Central memory CD8-positive, alpha-beta T cell (primary cell): ENCODE results near the gene NUP98.
A peak's percentile ranks its signal among the peaks of the same experiment; 100 is the strongest.
"Not testable (repeated sequence)": the region's sequence is repeated elsewhere in the genome, so short reads cannot be mapped to it uniquely, and the experiment has no call there.

Experiments used
- ATAC-seq: fragments of 150-1000 bp; cut with Tn5 transposase; replicated peaks from 2 replicates; pipeline ENCODE4 v1.10.0; 2022; ENCODE audit warnings: mild to moderate bottlenecking, moderate FRiP score, moderate number of reproducible peaks; ENCODE audit not compliant: poor library complexity, severe bottlenecking; ENCODE audit errors: extremely low read depth
- DNase-seq, 2 donors: peaks; one replicate each; pipeline ENCODE4 v3.0.0; 2021; ENCODE audit warnings: low spot score in 2 of 2
- H3K27ac Mint-ChIP-seq: one replicate; pipeline ENCODE4 v1.8.0; 2022; ENCODE audit warnings: low read depth, mild to moderate bottlenecking, moderate library complexity, mixed read lengths
- H3K27me3 Mint-ChIP-seq: one replicate; pipeline ENCODE4 v1.8.0; 2022; ENCODE audit warnings: mixed read lengths
- H3K36me3 Mint-ChIP-seq: one replicate; pipeline ENCODE4 v1.8.0; 2022; ENCODE audit warnings: mild to moderate bottlenecking, moderate library complexity, mixed read lengths; ENCODE audit not compliant: insufficient read depth
- H3K4me1 Mint-ChIP-seq: one replicate; pipeline ENCODE4 v1.8.0; 2022; ENCODE audit warnings: mixed read lengths
- H3K4me3 Mint-ChIP-seq: one replicate; pipeline ENCODE4 v1.8.0; 2022; ENCODE audit warnings: mild to moderate bottlenecking, moderate library complexity, mixed read lengths
- H3K9me3 Mint-ChIP-seq: one replicate; pipeline ENCODE4 v1.8.0; 2022; ENCODE audit warnings: mixed read lengths

Gene NUP98

DNA sequence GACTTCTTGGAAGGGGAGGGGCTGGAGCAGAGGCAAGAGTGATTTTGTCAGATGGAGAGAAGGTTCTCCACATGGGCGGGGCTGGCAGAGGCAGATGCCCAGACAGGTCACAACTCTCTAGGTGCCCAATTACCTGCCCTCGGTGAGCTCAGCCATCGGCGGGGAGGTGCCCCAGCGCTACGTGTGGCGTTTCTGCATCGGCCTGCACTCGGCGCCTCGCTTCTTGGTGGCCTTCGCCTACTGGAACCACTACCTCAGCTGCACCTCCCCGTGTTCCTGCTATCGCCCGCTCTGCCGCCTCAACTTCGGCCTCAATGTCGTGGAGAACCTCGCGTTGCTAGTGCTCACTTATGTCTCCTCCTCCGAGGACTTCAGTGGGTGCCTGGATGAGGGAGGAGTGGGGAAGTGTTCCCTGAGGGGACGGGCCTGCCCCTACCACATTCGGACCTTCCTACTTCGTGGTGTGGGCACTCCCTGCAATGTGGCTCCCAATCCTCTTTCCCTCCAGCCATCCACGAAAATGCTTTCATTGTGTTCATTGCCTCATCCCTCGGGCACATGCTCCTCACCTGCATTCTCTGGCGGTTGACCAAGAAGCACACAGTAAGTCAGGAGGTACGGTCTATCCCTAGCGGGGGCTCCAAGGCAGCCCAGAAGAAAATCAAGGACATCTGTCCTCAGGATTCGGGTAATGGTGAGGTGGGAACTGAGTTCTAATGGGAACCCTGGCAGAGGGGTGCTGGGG is 26.6 kb upstream of the NUP98 start:
- peaks cover 34% of the 10 kb centered on the region for H3K36me3 Mint-ChIP-seq
- H3K4me3 Mint-ChIP-seq, result no peak overlapping the region
- H3K27ac Mint-ChIP-seq, result peak overlapping the region; percentile 69
- DNase-seq, result no peak
- ATAC-seq, result no peak
- no peaks in the 10 kb centered on the region for H3K27me3 Mint-ChIP-seq
- peaks cover 37% of the 10 kb centered on the region for H3K4me1 Mint-ChIP-seq
- no peaks in the 10 kb centered on the region for H3K9me3 Mint-ChIP-seq

- no peak for ATAC-seq
- Mint-ChIP-seq H3K4me1 (peaks cover 39% of the 10 kb centered on the region), H3K27ac (no peak overlapping the region), H3K4me3 (no peak overlapping the region), H3K9me3 (no peaks in the 10 kb centered on the region), H3K27me3 (no peaks in the 10 kb centered on the region), H3K36me3 (peaks cover 34% of the 10 kb centered on the region)
- no peak for DNase-seq
Observed at GRCh38 chr11:3823303-3823702, 25.9 kb upstream of the NUP98 start.

DNA sequence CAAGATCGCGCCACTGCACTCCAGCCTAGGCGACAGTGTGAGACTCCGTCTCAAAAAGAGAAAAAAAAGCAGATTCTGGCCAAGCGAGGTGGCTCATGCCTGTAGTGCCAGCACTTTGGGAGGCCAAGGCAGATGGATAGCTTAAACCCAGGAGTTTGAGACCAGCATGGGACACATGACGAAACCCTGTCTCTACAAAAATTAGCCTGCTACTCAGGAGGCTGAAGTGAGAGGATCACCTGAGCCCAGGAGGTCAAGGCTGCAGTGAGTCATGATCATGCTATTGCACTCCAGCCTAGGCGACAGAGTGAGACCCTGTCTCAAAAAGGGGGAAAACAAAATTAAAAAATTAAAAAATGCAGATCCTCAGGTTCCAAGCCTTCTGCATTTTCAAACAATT is 25.0 kb upstream of the NUP98 start:
- DNase-seq, result no peak
- H3K27me3 Mint-ChIP-seq, result no peaks in the 10 kb centered on the region
- no peak for ATAC-seq
- peaks cover 39% of the 10 kb centered on the region for H3K4me1 Mint-ChIP-seq
- H3K27ac Mint-ChIP-seq, result no peak overlapping the region
- H3K9me3 Mint-ChIP-seq, result no peaks in the 10 kb centered on the region
- peaks cover 25% of the 10 kb centered on the region for H3K36me3 Mint-ChIP-seq
- no peak overlapping the region for H3K4me3 Mint-ChIP-seq

DNA sequence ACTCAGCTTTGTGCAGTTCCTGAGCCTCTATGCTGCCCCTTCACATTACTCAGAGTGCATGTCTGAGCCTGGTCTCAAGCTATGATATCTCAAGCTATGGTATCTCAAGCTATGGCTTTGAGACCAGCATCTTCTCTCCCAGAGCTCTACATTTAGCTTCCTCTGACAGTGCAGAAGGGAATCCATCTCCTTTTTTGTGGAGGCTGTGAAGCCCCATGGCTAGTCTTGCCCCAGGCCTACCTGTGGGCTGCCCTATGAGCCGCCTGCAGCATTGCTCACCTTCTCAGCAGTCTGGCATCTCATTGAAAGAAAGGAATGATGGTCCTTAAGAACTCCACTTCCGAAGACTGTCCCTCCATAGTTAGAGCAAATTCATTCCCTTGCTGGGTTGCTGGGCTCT is 23.6 kb upstream of the NUP98 start:
- DNase-seq, result no peak
- H3K36me3 Mint-ChIP-seq, result peaks cover 20% of the 10 kb centered on the region
- H3K4me3 Mint-ChIP-seq, result no peak overlapping the region
- H3K27me3 Mint-ChIP-seq, result no peaks in the 10 kb centered on the region
- ATAC-seq, result no peak
- no peak overlapping the region for H3K27ac Mint-ChIP-seq
- H3K9me3 Mint-ChIP-seq, result no peaks in the 10 kb centered on the region
- peaks cover 31% of the 10 kb centered on the region for H3K4me1 Mint-ChIP-seq

DNA sequence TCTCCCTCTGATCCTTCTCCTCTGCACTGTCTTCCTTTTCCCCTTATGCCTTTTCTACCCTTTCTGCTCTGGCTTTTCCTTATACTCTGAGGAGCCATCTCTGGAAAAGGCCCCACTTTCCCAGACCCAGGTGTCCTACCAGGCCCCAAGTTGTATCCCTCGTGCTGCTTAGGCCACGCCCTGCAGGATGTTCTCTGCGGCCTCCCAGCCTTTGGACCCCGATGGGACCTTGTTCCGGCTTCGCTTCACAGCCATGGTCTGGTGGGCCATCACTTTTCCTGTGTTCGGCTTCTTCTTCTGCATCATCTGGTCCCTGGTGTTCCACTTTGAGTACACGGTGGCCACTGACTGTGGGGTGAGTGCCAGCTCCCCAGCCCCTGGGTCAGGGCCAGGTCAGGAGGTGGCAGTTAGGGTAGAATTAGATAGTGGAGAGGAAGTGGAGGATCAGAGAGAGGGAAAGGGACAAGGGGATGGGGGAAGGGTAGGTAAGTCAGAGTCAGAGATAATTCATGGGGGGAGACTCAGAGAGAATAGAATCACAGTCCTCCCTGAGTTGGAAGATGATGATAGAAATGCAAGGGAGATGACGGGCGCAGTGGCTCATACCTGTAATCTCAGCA is 19.9 kb upstream of the NUP98 start:
- peaks cover 8% of the 10 kb centered on the region for H3K36me3 Mint-ChIP-seq
- no peaks in the 10 kb centered on the region for H3K27me3 Mint-ChIP-seq
- H3K4me1 Mint-ChIP-seq, result peaks cover 7% of the 10 kb centered on the region
- no peak overlapping the region for H3K4me3 Mint-ChIP-seq
- H3K9me3 Mint-ChIP-seq, result no peaks in the 10 kb centered on the region
- ATAC-seq (no peak), DNase-seq (no peak)
- no peak overlapping the region for H3K27ac Mint-ChIP-seq

DNA sequence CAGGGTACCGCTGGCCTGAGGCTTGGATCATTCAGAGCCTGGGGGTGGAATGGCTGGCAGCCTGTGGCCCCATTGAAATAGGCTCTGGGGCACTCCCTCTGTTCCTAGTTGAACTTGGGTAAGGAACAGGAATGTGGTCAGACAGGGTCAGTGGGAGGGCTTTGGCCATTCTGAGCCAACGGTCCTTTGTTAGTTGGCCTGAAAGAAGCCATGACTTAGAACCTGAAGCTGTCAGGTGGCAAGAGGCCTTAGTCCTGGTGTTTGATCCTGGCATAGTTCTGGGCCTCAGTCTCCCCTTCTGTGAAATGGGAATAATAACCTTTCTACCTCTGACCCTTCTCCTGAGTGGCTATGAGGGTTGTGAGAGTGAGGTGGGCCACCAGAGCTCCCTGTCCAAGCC is 19.3 kb upstream of the NUP98 start:
- Mint-ChIP-seq H3K27ac (no peak overlapping the region), H3K36me3 (peaks cover 8% of the 10 kb centered on the region), H3K4me1 (peaks cover 7% of the 10 kb centered on the region), H3K27me3 (no peaks in the 10 kb centered on the region), H3K4me3 (no peak overlapping the region), H3K9me3 (no peaks in the 10 kb centered on the region)
- ATAC-seq (no peak), DNase-seq (no peak)

- Mint-ChIP-seq H3K27me3 (no peaks in the 10 kb centered on the region), H3K36me3 (peaks cover 6% of the 10 kb centered on the region), H3K4me1 (peaks cover 7% of the 10 kb centered on the region), H3K4me3 (no peak overlapping the region), H3K27ac (no peak overlapping the region), H3K9me3 (no peaks in the 10 kb centered on the region)
- ATAC-seq, result no peak
- no peak for DNase-seq
Observed at GRCh38 chr11:3815845-3816244, 18.5 kb upstream of the NUP98 start.

- H3K27ac Mint-ChIP-seq, result not testable (repeated sequence)
Observed at GRCh38 chr11:3814832-3815231, 17.5 kb upstream of the NUP98 start.

DNA sequence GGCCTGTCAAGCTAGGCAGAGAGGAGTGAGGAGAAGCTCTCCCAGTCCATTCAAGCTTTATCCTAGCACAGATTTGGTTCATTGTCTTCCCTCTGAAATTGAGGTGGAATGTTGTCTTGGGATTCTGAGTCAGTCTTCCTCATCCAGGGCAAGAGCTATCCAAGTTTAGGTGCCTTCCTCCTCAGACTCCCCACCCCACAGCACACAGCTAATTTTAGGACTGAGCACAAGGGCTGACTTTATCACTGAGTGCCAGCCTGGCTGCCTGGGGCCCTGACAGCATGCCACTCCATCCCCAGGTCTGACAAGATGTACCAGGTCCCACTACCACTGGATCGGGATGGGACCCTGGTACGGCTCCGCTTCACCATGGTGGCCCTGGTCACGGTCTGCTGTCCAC is 13.6 kb upstream of the NUP98 start:
- ATAC-seq (no peak), DNase-seq (no peak)
- Mint-ChIP-seq H3K27ac (no peak overlapping the region), H3K36me3 (peaks cover 2% of the 10 kb centered on the region), H3K27me3 (no peaks in the 10 kb centered on the region), H3K4me1 (peaks cover 24% of the 10 kb centered on the region), H3K4me3 (no peak overlapping the region), H3K9me3 (no peaks in the 10 kb centered on the region)

More at GRCh38 chr11:3814832-3815231, 17.5 kb upstream of the NUP98 start:
- H3K9me3 Mint-ChIP-seq, ATAC-seq, DNase-seq, H3K4me3 Mint-ChIP-seq, H3K27me3 Mint-ChIP-seq, H3K36me3 Mint-ChIP-seq: not testable (repeated sequence)
- H3K4me1 Mint-ChIP-seq, result peaks cover 13% of the 10 kb centered on the region

DNA sequence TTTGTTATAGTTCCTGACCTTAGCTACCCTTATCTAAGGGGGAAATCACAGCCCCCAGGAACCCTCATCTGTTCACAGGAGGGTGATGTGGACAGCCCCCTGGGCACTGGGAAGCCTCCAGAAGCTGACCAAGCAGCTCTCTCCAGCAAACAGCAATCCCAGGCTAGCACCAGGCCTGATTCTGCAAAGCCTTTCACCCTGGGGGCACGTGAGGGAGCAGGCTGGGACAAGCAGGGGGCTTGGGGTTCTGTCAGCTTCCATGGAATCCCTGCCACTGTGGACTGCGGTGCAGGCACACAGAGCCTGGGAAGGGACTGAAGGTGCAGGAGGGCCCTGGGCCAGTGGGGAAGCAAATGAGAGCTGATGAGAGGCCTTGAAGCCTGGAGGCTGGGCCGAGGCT is 13.1 kb upstream of the NUP98 start:
- no peak for ATAC-seq
- peaks cover 24% of the 10 kb centered on the region for H3K4me1 Mint-ChIP-seq
- H3K27me3 Mint-ChIP-seq, result no peaks in the 10 kb centered on the region
- H3K9me3 Mint-ChIP-seq, result no peaks in the 10 kb centered on the region
- H3K36me3 Mint-ChIP-seq, result peaks cover 2% of the 10 kb centered on the region
- no peak for DNase-seq
- H3K4me3 Mint-ChIP-seq, result no peak overlapping the region
- no peak overlapping the region for H3K27ac Mint-ChIP-seq

- H3K4me1 Mint-ChIP-seq, result peaks cover 24% of the 10 kb centered on the region
- H3K9me3 Mint-ChIP-seq, result no peaks in the 10 kb centered on the region
- DNase-seq (no peak), ATAC-seq (no peak)
- H3K36me3 Mint-ChIP-seq, result peaks cover 1% of the 10 kb centered on the region
- no peaks in the 10 kb centered on the region for H3K27me3 Mint-ChIP-seq
- H3K27ac Mint-ChIP-seq, result no peak overlapping the region
- H3K4me3 Mint-ChIP-seq, result no peak overlapping the region
Observed at GRCh38 chr11:3809624-3809928, 12.2 kb upstream of the NUP98 start.

- DNase-seq, result peak in 1 of 2 donors; percentile 29
- H3K4me3 Mint-ChIP-seq, result peak overlapping the region; percentile 99
Observed at GRCh38 chr11:3808861-3809623, 11.7 kb upstream of the NUP98 start.

More at GRCh38 chr11:3808861-3809623, 11.7 kb upstream of the NUP98 start:
- H3K36me3 Mint-ChIP-seq, result peaks cover 1% of the 10 kb centered on the region
- no peaks in the 10 kb centered on the region for H3K9me3 Mint-ChIP-seq
- H3K27ac Mint-ChIP-seq, result peak overlapping the region; percentile 46
- H3K27me3 Mint-ChIP-seq, result no peaks in the 10 kb centered on the region
- H3K4me1 Mint-ChIP-seq, result peaks cover 24% of the 10 kb centered on the region
- ATAC-seq, result peak; percentile 87
